GM18508 (cell line): ENCODE data around the gene CUZD1.
A peak's percentile ranks its signal among the peaks of the same experiment; 100 is the strongest.
"Not testable (repeated sequence)": the region's sequence is repeated elsewhere in the genome, so short reads cannot be mapped to it uniquely, and the experiment has no call there.

ENCODE experiments used
- ATAC-seq: cut with Tn5 transposase; IDR thresholded peaks from one replicate; pipeline ENCODE4 v1.9.1; 2021; ENCODE audit warnings: moderate number of reproducible peaks; ENCODE audit not compliant: insufficient read depth, unreplicated experiment

CUZD1 gene

GRCh38 chr10:122845783-122846332 lies at the start of gene CUZD1:
Gene CUZD1 (minus strand): TSS chr10:122845857. CDS start chr10:122845843, 14 bp downstream.
- ATAC-seq, result no peak

- no peak for ATAC-seq
Observed at GRCh38 chr10:122894261-122894944, 48.7 kb upstream of the CUZD1 start.

- ATAC-seq, result no peak
Observed at GRCh38 chr10:122884166-122884565, 38.5 kb upstream of the CUZD1 start.

- no peak for ATAC-seq
Observed at GRCh38 chr10:122882766-122883165, 37.1 kb upstream of the CUZD1 start.

- peak; percentile 54 for ATAC-seq
Observed at GRCh38 chr10:122879339-122880273, 33.9 kb upstream of the CUZD1 start, which contains the start of gene FAM24B. Gene FAM24B (minus strand): TSS chr10:122879581. CDS start chr10:122850515, 29,066 bp downstream.

GRCh38 chr10:122878799-122879338 lies 33.2 kb upstream of the CUZD1 start:
- no peak for ATAC-seq

GRCh38 chr10:122877264-122877663 lies 31.6 kb upstream of the CUZD1 start:
- no peak for ATAC-seq

- no peak for ATAC-seq
Observed at GRCh38 chr10:122876467-122876855, 30.8 kb upstream of the CUZD1 start.

GRCh38 chr10:122875843-122876466 lies 30.3 kb upstream of the CUZD1 start:
- ATAC-seq, result no peak

- not testable (repeated sequence) for ATAC-seq
Observed at GRCh38 chr10:122871947-122872346, 26.3 kb upstream of the CUZD1 start.

- ATAC-seq, result not testable (repeated sequence)
Observed at GRCh38 chr10:122868768-122869167, 23.1 kb upstream of the CUZD1 start.

GRCh38 chr10:122866757-122867482 lies 21.3 kb upstream of the CUZD1 start:
- ATAC-seq, result not testable (repeated sequence)

- no peak for ATAC-seq
Observed at GRCh38 chr10:122864901-122865300, 19.2 kb upstream of the CUZD1 start.

- ATAC-seq, result no peak
Observed at GRCh38 chr10:122864194-122864592, 18.5 kb upstream of the CUZD1 start.

GRCh38 chr10:122863216-122864193 lies 17.8 kb upstream of the CUZD1 start:
- ATAC-seq, result no peak

- ATAC-seq, result no peak
Observed at GRCh38 chr10:122861711-122862161, 16.1 kb upstream of the CUZD1 start.

GRCh38 chr10:122859527-122859926 lies 13.9 kb upstream of the CUZD1 start:
- no peak for ATAC-seq

- not testable (repeated sequence) for ATAC-seq
Observed at GRCh38 chr10:122858042-122858441, 12.4 kb upstream of the CUZD1 start.
